Measurements from ENCODE around the gene SLC27A5.

The SLC27A5 gene

GRCh38 chr19:58511353-58512208 lies at the start of gene SLC27A5:
TSS of gene SLC27A5 (minus strand) at chr19:58511992. CDS start at chr19:58511955, 37 bp downstream.
- no peak within 1 kb of the TSS for H3K4me3 ChIP-seq (ENCODE audit: low read depth, low read length)
- ChIA-PET POLR2A (no interaction called here), CTCF (interaction anchor here (1.1 to 5.7 kb wide), 5 partner anchors 9 to 69 kb away, joined by 3 to 35 read pairs (median 5); partner anchors contain the start of gene ZBTB45)
- TF ChIP-seq CTCF (IDR thresholded peaks at IDR 0.05; ENCODE audit: insufficient read depth, low read length, missing control alignments) = no peak
- DNase-seq (ENCODE audit: low read depth, low spot score) = no peak

- ChIA-PET POLR2A (interaction anchor here (0.6 to 1.3 kb wide), 3 partner anchors 9 to 16 kb away, joined by 3 to 5 read pairs (median 4); no protein-coding TSS in a partner anchor), CTCF (interaction anchor here (2.5 kb wide), 1 partner anchor 42 kb away, joined by 11 read pairs; the partner anchor contains the start of gene ZBTB45)
- no peak for DNase-seq (ENCODE audit: low read depth, low spot score)
- no peak for TF ChIP-seq CTCF (IDR thresholded peaks at IDR 0.05; ENCODE audit: insufficient read depth, low read length, missing control alignments)
- H3K4me3 ChIP-seq (ENCODE audit: low read depth, low read length) = no peak overlapping the region
Observed at GRCh38 chr19:58560921-58561320, 49.1 kb upstream of the SLC27A5 start.

DNA sequence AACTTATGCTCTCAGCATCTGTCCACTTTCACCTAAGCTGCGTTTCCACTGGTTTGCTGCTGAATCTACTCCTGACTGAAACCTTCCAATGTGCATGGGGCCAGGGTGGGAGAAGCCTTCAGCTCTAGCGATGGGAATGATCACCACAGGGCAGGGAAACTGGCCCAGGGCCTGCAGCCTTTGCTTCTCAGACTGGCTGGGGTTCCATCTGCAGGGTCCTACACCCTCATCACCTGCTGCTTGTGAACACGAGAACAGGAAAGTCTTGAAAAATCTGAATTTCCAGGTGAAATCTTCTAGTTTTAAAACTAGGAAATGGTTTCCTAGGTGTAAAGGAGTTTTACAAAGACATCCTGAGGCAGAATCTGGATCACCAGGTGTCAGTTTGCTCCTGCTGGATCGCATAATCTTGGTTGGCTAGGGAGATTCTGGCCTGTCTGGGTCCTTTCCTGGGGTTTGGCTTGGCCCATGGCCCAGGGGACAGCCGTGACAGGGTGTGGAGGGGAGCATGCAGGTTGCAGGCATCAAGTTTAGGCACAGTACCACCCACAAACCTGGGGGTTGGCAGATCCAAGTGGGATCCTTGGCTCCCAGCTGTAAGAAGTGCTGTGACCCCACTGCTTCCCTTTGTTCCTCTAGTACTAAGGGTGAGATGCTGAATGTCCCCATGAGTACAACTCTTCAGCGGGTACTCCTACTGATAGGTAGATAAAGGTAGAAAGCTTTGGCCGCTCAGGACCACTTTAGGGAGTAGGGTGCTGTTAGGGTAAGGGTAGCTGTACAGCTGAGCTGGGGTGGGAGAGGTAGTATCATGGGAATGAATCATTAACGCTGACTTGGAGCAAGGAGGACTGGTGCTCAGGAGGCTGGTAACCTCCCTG lies 48.5 kb upstream of the SLC27A5 start:
- POLR2A ChIA-PET = interaction anchor here (0.6 to 1.5 kb wide), 7 partner anchors 9 to 198 kb away, joined by 3 to 7 read pairs (median 4); partner anchors contain the start of genes MZF1, TRIM28 and ZNF497
- TF ChIP-seq CTCF (IDR thresholded peaks at IDR 0.05; ENCODE audit: insufficient read depth, low read length, missing control alignments) = no peak
- CTCF ChIA-PET = interaction anchor here (1.8 to 2.5 kb wide), 2 partner anchors 41 kb away, joined by 10 to 11 read pairs; partner anchors contain the start of gene ZBTB45
- DNase-seq (ENCODE audit: low read depth, low spot score) = no peak
- H3K4me3 ChIP-seq (ENCODE audit: low read depth, low read length) = peak overlapping the region; percentile 85

- TF ChIP-seq CTCF (IDR thresholded peaks at IDR 0.05; ENCODE audit: insufficient read depth, low read length, missing control alignments) = no peak
- ChIA-PET POLR2A (interaction anchor here (1.0 to 1.5 kb wide), 4 partner anchors 12 to 197 kb away, joined by 3 to 7 read pairs (median 4); partner anchors contain the start of genes MZF1, TRIM28 and ZNF497), CTCF (interaction anchor here (1.8 kb wide), 1 partner anchor 40 kb away, joined by 10 read pairs; the partner anchor contains the start of gene ZBTB45)
- H3K4me3 ChIP-seq (ENCODE audit: low read depth, low read length) = peak overlapping the region; percentile 85
- DNase-seq (ENCODE audit: low read depth, low spot score) = no peak
Observed at GRCh38 chr19:58559275-58560006, 47.6 kb upstream of the SLC27A5 start.

DNA sequence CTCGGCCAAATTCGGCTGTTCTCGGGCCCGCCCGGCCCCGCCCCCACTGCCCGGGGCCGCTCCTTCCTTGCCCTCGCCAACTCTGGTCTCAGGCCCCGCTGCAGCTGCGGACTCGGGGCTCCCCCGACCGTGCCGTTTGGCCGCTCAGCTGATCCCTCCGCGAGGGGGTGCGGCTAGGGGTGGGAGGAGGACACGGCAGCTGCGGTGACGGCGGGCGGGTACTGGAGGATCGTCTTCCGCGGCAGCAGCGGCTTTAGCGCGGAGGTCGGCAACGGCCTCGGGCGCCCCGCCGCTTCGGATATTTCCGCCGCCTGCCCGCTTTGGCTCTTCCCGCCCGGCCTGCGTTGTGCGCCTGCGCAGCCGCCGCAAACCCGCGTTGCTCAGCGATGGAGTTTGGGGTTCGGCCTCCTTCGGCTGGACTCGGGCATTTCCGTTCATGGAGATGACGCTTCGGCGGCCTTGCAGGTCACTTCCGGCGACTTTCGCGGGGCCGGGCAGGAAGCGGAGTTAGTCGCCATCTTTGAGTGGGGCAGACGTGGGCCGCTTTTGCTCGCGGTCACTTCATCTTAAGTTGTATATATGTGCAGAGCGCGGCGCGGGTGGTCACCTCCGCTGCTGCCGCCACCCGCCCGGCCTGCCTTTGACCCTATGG lies 47.0 kb upstream of the SLC27A5 start:
- POLR2A ChIA-PET = interaction anchor here (1.0 to 2.2 kb wide), 5 partner anchors 13 to 15 kb away, joined by 4 to 7 read pairs (median 5); partner anchors contain the start of genes MZF1 and TRIM28
- no peak for TF ChIP-seq CTCF (IDR thresholded peaks at IDR 0.05; ENCODE audit: insufficient read depth, low read length, missing control alignments)
- CTCF ChIA-PET = interaction anchor here (1.8 kb wide), 1 partner anchor 39 kb away, joined by 10 read pairs; the partner anchor contains the start of gene ZBTB45
- DNase-seq (ENCODE audit: low read depth, low spot score) = peak; percentile 89
- H3K4me3 ChIP-seq (ENCODE audit: low read depth, low read length) = peak overlapping the region; percentile 97
